PC-3 (cell line): ENCODE data around the gene EHMT1. TPM values are rescaled to one million over a fixed set of nuclear protein-coding genes. Genes with fewer than 3 reads are reported as not detected.

Source experiments
- ATAC-seq: fragments of 200-7000 bp; cut with Tn5 transposase; 2 replicates; pipeline ENCODE4 v1.9.1; 2020; ENCODE audit warnings: mild to moderate bottlenecking, moderate library complexity
- BruUV-seq: library from RNA; stranded (reverse); fragments of 400-500 nt; replicated peaks from 2 replicates; lab custom pipeline; 2021; lab: Mats Ljungman, UMichigan
- CTCF ChIA-PET: fragments of 300-600 bp; sonication (Branson Sonifier 250); formaldehyde crosslinking; loops from one replicate; lab custom pipeline; 2022; ENCODE audit warnings: antibody characterized with exemption; lab: Charles Lee
- POLR2A ChIA-PET: fragments of 300-600 bp; sonication (Branson Sonifier 250); formaldehyde crosslinking; loops from one replicate; lab custom pipeline; 2022; ENCODE audit warnings: antibody characterized with exemption; ENCODE audit not compliant: unreplicated experiment; lab: Charles Lee
- DNase-seq: peaks from one replicate; pipeline ENCODE4 v3.0.0-alpha.2; 2015
- H2AFZ ChIP-seq: fragments of 300-600 bp; sonication (generic); 2 replicates; pipeline ENCODE4 v1.6.0; 2016; ENCODE audit warnings: antibody characterized with exemption, low read length
- H3F3A ChIP-seq: fragments of 300-600 bp; sonication (generic); one replicate; pipeline ENCODE4 v1.6.0; 2017; ENCODE audit warnings: antibody characterized with exemption, low read length, control low read depth, mild to moderate bottlenecking; ENCODE audit not compliant: unreplicated experiment
- H3K27ac ChIP-seq: fragments of 300-600 bp; sonication (generic); 2 replicates; pipeline ENCODE4 v1.5.1; 2016; ENCODE audit warnings: mild to moderate bottlenecking, low read length
- H3K27me3 ChIP-seq: fragments of 300-600 bp; sonication (generic); 2 replicates; pipeline ENCODE4 v1.6.1; 2016; ENCODE audit warnings: low read length, mixed read lengths
- H3K36me3 ChIP-seq: fragments of 300-600 bp; sonication (generic); 2 replicates; pipeline ENCODE4 v1.6.1; 2016; ENCODE audit warnings: low read depth, mixed run types, low read length, mixed read lengths
- H3K4me1 ChIP-seq: fragments of 300-600 bp; sonication (generic); 2 replicates; pipeline ENCODE4 v1.5.1; 2016; ENCODE audit warnings: low read length; ENCODE audit not compliant: insufficient read depth
- H3K4me2 ChIP-seq: fragments of 300-600 bp; sonication (generic); 2 replicates; pipeline ENCODE4 v1.6.0; 2016; ENCODE audit warnings: low read length
- H3K4me3 ChIP-seq: fragments of 300-600 bp; sonication (generic); 2 replicates; pipeline ENCODE4 v1.5.1; 2016; ENCODE audit warnings: mild to moderate bottlenecking, low read length, mixed read lengths
- H3K79me2 ChIP-seq: fragments of 300-600 bp; sonication (generic); 2 replicates; pipeline ENCODE4 v1.6.1; 2017; ENCODE audit warnings: low read length, mixed read lengths
- H3K9ac ChIP-seq: fragments of 300-600 bp; sonication (generic); 2 replicates; pipeline ENCODE4 v1.6.0; 2016; ENCODE audit warnings: mild to moderate bottlenecking, low read length
- H3K9me2 ChIP-seq: fragments of 300-600 bp; sonication (generic); replicated peaks from 2 replicates; pipeline ENCODE4 v1.6.1; 2016; ENCODE audit warnings: mixed run types, low read length, mixed read lengths
- H3K9me3 ChIP-seq: fragments of 300-600 bp; sonication (generic); 2 replicates; pipeline ENCODE4 v1.6.1; 2016; ENCODE audit warnings: low read length, mixed read lengths
- H4K20me1 ChIP-seq: fragments of 300-600 bp; sonication (generic); 2 replicates; pipeline ENCODE4 v1.6.1; 2016; ENCODE audit warnings: low read length, mixed read lengths
- EZH2 ChIP-seq: fragments of 300-600 bp; sonication (generic); IDR thresholded peaks from one replicate; pipeline ENCODE4 v1.6.1; 2017; ENCODE audit warnings: antibody characterized with exemption, mild to moderate bottlenecking, low read length; ENCODE audit not compliant: unreplicated experiment
- EZH2phosphoT487 ChIP-seq: fragments of 300-600 bp; sonication (generic); IDR thresholded peaks from 2 replicates; pipeline ENCODE4 v1.6.1; 2018; ENCODE audit warnings: mild to moderate bottlenecking, antibody characterized with exemption, low read length, borderline replicate concordance
- intact Hi-C: fragments of 100-400 bp; cut with micrococcal nuclease; formaldehyde crosslinking; loops from 2 replicates; pipeline ENCODE4 v1.9.0; 2023
- total RNA-seq: library from RNA; depleted of rRNA; stranded (reverse); fragments of >200 nt; gene quantifications from 2 replicates; pipeline ENCODE4 v1.2.3, GENCODE V29; 2014
- TF ChIP-seq, protein P1 (sequence below): fragments of 300-600 bp; sonication (generic); conservative IDR thresholded peaks from 2 replicates; pipeline ENCODE4 v1.5.1; 2017; ENCODE audit warnings: antibody characterized with exemption, low read depth, mild to moderate bottlenecking, low read length

Gene EHMT1
- total RNA-seq, 1 experiment from 2014 or later, result 42.8 TPM

- H3K9me3 ChIP-seq, result no peaks in the 10 kb centered on the region
- H3K9ac ChIP-seq, result no peak overlapping the region
- no peak for DNase-seq
- intact Hi-C loops, result no loop called here
- H3F3A ChIP-seq, result no peaks in the 10 kb centered on the region
- no peaks in the 10 kb centered on the region for H3K4me1 ChIP-seq
- no peaks in the 10 kb centered on the region for H3K9me2 ChIP-seq
- no peak for TF ChIP-seq EZH2phosphoT487
- TF ChIP-seq, protein P1, sequence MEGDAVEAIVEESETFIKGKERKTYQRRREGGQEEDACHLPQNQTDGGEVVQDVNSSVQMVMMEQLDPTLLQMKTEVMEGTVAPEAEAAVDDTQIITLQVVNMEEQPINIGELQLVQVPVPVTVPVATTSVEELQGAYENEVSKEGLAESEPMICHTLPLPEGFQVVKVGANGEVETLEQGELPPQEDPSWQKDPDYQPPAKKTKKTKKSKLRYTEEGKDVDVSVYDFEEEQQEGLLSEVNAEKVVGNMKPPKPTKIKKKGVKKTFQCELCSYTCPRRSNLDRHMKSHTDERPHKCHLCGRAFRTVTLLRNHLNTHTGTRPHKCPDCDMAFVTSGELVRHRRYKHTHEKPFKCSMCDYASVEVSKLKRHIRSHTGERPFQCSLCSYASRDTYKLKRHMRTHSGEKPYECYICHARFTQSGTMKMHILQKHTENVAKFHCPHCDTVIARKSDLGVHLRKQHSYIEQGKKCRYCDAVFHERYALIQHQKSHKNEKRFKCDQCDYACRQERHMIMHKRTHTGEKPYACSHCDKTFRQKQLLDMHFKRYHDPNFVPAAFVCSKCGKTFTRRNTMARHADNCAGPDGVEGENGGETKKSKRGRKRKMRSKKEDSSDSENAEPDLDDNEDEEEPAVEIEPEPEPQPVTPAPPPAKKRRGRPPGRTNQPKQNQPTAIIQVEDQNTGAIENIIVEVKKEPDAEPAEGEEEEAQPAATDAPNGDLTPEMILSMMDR, result no peak
- H3K79me2 ChIP-seq, result no peaks in the 10 kb centered on the region
- ChIA-PET CTCF (no interaction called here), POLR2A (no interaction called here)
- no peak overlapping the region for H3K4me3 ChIP-seq
- H2AFZ ChIP-seq, result no peak overlapping the region
- no peak overlapping the region for H3K27ac ChIP-seq
- H4K20me1 ChIP-seq, result no peaks in the 10 kb centered on the region
- no TSS peak for BruUV-seq
- H3K36me3 ChIP-seq, result no peaks in the 10 kb centered on the region; the same call in 1 of the 2 replicates
- H3K27me3 ChIP-seq, result no peaks in the 10 kb centered on the region
- no peak for ATAC-seq
- no peak overlapping the region for H3K4me2 ChIP-seq
Observed at GRCh38 chr9:137798901-137799629, 180.3 kb downstream of the EHMT1 start.

DNA sequence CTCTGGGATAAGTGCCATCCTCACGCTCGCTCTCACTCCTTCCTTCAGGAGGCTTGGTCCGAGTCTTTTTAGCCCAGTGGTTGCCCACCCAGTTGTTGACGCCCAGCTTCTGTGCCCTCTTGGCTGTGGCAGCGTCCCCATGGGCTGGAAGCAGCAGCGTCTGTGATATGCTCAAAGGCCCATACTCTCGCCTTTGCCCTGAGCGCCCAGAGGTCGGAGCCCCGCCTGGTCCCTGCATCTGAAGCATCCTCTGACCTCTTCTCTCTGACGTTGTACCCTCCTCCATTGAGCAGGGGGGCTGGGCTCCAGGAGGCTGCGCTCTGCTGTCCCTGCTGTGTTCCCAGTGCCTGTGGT, 180.8 kb downstream of the EHMT1 start:
- intact Hi-C loops, result no loop called here
- Histone ChIP-seq H3K79me2 (no peaks in the 10 kb centered on the region), H3K9me3 (no peaks in the 10 kb centered on the region), H3K9ac (no peak overlapping the region), H2AFZ (no peak overlapping the region), H3K27me3 (no peaks in the 10 kb centered on the region), H3K36me3 (no peaks in the 10 kb centered on the region; the same call in 1 of the 2 replicates), H3K4me3 (no peak overlapping the region), H3K4me1 (no peaks in the 10 kb centered on the region), H3K4me2 (no peak overlapping the region), H4K20me1 (no peaks in the 10 kb centered on the region), H3K9me2 (no peaks in the 10 kb centered on the region), H3K27ac (no peak overlapping the region), H3F3A (no peaks in the 10 kb centered on the region)
- ATAC-seq (no peak), DNase-seq (no peak)
- CTCF ChIA-PET, result no interaction called here
- TF ChIP-seq EZH2phosphoT487 (no peak), EZH2 (no peak)
- TF ChIP-seq, protein P1, result no peak
- POLR2A ChIA-PET, result no interaction called here
- BruUV-seq, result no TSS peak

DNA sequence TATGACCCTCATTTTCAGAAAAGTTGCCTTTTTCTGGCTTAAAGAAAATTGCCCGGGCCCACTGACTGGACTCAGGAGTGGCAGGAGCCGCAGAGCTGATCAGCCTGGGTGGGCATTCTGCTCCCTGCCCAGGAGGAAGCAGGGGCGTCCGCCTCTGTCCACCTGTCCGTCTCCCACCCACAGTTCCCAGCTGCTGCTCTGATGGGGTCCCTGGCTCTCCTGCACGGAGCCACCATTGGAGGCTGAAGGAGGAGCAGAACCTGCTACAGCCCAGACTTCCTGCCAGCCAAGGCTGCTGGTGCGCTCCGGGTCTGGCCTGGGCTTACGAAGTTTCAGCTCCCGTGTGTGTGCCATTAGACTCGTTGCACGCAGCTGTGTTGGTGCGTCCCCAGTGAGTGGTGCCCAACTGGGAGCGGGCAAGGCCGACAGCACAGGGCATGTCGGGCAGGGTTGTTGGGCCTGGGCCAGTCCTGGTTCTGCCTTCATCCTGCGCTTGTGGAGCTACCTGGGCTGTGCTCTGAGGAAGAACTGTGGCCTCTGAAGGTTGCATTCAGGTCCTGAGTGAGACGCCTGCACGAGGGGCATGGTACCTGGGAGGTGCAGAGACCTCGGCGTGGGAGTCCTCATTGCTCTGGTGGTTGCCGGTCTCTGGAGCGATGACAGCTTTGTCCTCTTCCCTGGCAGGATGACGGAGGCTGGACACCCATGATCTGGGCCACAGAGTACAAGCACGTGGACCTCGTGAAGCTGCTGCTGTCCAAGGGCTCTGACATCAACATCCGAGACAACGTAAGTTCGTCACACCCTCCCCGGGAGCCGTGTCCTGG, 181.6 kb downstream of the EHMT1 start:
- Histone ChIP-seq H3K4me2 (no peak overlapping the region), H3K27me3 (no peaks in the 10 kb centered on the region), H3K4me3 (no peak overlapping the region), H3K79me2 (no peaks in the 10 kb centered on the region), H4K20me1 (no peaks in the 10 kb centered on the region), H2AFZ (no peak overlapping the region), H3K9me3 (no peaks in the 10 kb centered on the region), H3K4me1 (no peaks in the 10 kb centered on the region), H3K27ac (no peak overlapping the region), H3K9ac (no peak overlapping the region), H3K9me2 (no peaks in the 10 kb centered on the region), H3K36me3 (no peaks in the 10 kb centered on the region), H3F3A (no peaks in the 10 kb centered on the region)
- TF ChIP-seq, protein P1, result no peak
- TF ChIP-seq EZH2, result no peak
- TF ChIP-seq EZH2phosphoT487, result no peak
- BruUV-seq, result no TSS peak
- intact Hi-C loops, result no loop called here
- DNase-seq, result no peak
- no peak for ATAC-seq
- POLR2A ChIA-PET, result no interaction called here
- CTCF ChIA-PET, result no interaction called here
